Heart left ventricle (tissue), 16 donors: ENCODE data around the gene GRIN2C. TPM values are rescaled to one million over a fixed set of nuclear protein-coding genes. Genes with fewer than 3 reads are reported as not detected.
A peak's percentile ranks its signal among the peaks of the same experiment; 100 is the strongest.

ENCODE experiments used
- ATAC-seq, 4 donors: fragments of 200-7000 bp; cut with Tn5 transposase; one replicate each; pipeline ENCODE4 v1.9.1; 2020 to 2022; ENCODE audit warnings: moderate library complexity in 4 of 4, mild to moderate bottlenecking in 3 of 4, moderate number of reproducible peaks in 1 of 4
- DNase-seq, 5 donors: peaks; one replicate each; pipeline ENCODE4 v3.0.0-alpha.2; 2020
- H3K27ac ChIP-seq, 12 donors: fragments of 200-600 bp; sonication (generic) in 4 of 12; one replicate each; pipeline versions ENCODE4 v1.5.0 to v1.8.0; 2016 to 2022; ENCODE audit warnings: mild to moderate bottlenecking in 2 of 12
- H3K27me3 ChIP-seq, 9 donors: fragments of 200-600 bp; sonication (generic) in 2 of 9; one replicate each; pipeline versions ENCODE4 v1.5.1 to v1.8.0; 2016 to 2022; ENCODE audit warnings: mild to moderate bottlenecking in 3 of 9
- H3K36me3 ChIP-seq, 9 donors: fragments of 200-600 bp; sonication (generic) in 2 of 9; one replicate each; pipeline versions ENCODE4 v1.5.0 to v1.8.0; 2018 to 2022; ENCODE audit warnings: mild to moderate bottlenecking in 2 of 9
- H3K4me1 ChIP-seq, 12 donors: fragments of 200-600 bp; sonication (generic) in 4 of 12; one replicate each; pipeline versions ENCODE4 v1.5.0 to v1.8.0; 2016 to 2022; ENCODE audit warnings: mild to moderate bottlenecking in 3 of 12
- H3K4me3 ChIP-seq, 12 donors: fragments of 200-600 bp; sonication (generic) in 4 of 12; one replicate each; pipeline versions ENCODE4 v1.5.0 to v1.8.0; 2017 to 2022; ENCODE audit warnings: mild to moderate bottlenecking in 9 of 12, moderate library complexity in 4 of 12
- H3K9me3 ChIP-seq, 12 donors: fragments of 200-600 bp; sonication (generic) in 4 of 12; one replicate each; pipeline versions ENCODE4 v1.5.0 to v1.8.0; 2016 to 2022; ENCODE audit warnings: mild to moderate bottlenecking in 1 of 12
- CTCF ChIP-seq, 12 donors: fragments of 200-600 bp; sonication (generic) in 4 of 12; IDR thresholded peaks; one replicate each; pipeline versions ENCODE4 v1.5.0 to v1.8.0; 2018 to 2022; ENCODE audit warnings: antibody characterized with exemption in 12 of 12, mild to moderate bottlenecking in 5 of 12
- POLR2A ChIP-seq, 2 donors: fragments of 450-650 bp; IDR thresholded peaks; one replicate each; pipeline ENCODE4 v1.6.1; 2017; ENCODE audit warnings: antibody characterized with exemption in 2 of 2, mild to moderate bottlenecking in 2 of 2, moderate library complexity in 2 of 2
- WGBS, 4 donors: extraction: QIAGEN DNeasy Blood & Tissue Kit in 2 of 4; methylation state at CpG; one replicate each; pipeline versions ENCODE4 v1.1.5 to v1.1.7; 2013 to 2018; 5-methylcytosine and 5-hydroxymethylcytosine counted together
- intact Hi-C, 10 donors: fragments of 100-400 bp; cut with DNase I; formaldehyde crosslinking; loops; one replicate each; pipeline versions ENCODE4 v1.11.1 to v1.14.2; 2022
- polyA plus RNA-seq, 2 donors: library from polyadenylated mRNA; stranded (reverse); fragments of 200-250 nt; gene quantifications; one replicate each; pipeline ENCODE4 v1.2.3, GENCODE V29; 2013
- total RNA-seq, 9 donors: library from RNA; depleted of rRNA in 2 of 9; stranded (reverse); fragments of >200 nt in 2 of 9; fragmentation: NEBNext Ultra II Directional in 3 of 9; extraction: Animal tissue kit (Norgen Biotek cat#: 25700) in 3 of 9; gene quantifications; one replicate each; pipeline versions ENCODE4 v1.1.0 to v1.2.4, GENCODE V29; 2016 to 2023
- donor health status: ischemic (EF 13 %, LVEDD 7.1; RV severe dilation, severe dysfunction).
- donor health status: healthy with polysubstance abuse.
- donor health status: DM: no; HTN: yes; CAD: no.
- donor health status: DM: no; HTN: no; CAD: no.
- donor health status: ischemic (EF 25% LVEDD 6.9; RV normal size, moderate dysfunction).
- donor health status: ischemic (EF 25% LVEDD 5.7; RV mildly dilated, moderate dysfunction).
- donor health status: healthy.
- donor health status: DM: yes; HTN: yes; CAD: no.
- donor health status: ischemic (EF 35%, LVEDD 5.7; RV mildly dilated, moderate dysfunction).
- donor health status: nonischemic (EF 11% LVEDD 7.7; RV severe dilation, severe dysfunction).
- donor health status: DM: yes; HTN: yes; CAD: no.
- donor health status: PGD.
- donor health status: ischemic (EF 29% LVEDD 5.4; RV normal size, mild dysfunction).
- donor health status: nonischemic (EF 23%, LVEDD 6.1; RV moderate dilation, normal function).

Gene GRIN2C
- total and polyA plus RNA-seq, 11 donors: 0.09 to 3.1 (median 0.40) TPM

GRCh38 chr17:74864297-74864865, 4.7 kb upstream of the GRIN2C start:
- DNase-seq: no peak
- peaks cover 8 to 32% (median 17%) of the 10 kb centered on the region in 12 donors for H3K4me1 ChIP-seq
- H3K36me3 ChIP-seq: peaks cover 0 to 3% (median 0%) of the 10 kb centered on the region in 9 donors
- TF ChIP-seq CTCF (IDR thresholded peaks at IDR 0.05): no peak
- no peak for TF ChIP-seq POLR2A (IDR thresholded peaks at IDR 0.05)
- ATAC-seq: peak in 1 of 4 donors; percentile 4
- peaks cover 16 to 31% (median 23%) of the 10 kb centered on the region in 9 donors for H3K27me3 ChIP-seq
- no peaks in the 10 kb centered on the region for H3K9me3 ChIP-seq
- intact Hi-C loops: loop anchor here in 9 of 10 donors (1.0 to 10.0 kb wide), 6 partner anchors 73 to 210 kb away; no protein-coding TSS in a partner anchor
- H3K4me3 ChIP-seq: no peak overlapping the region
- H3K27ac ChIP-seq: no peak overlapping the region
- WGBS, 4 donors: 89 to 97% (median 94%) methylated on average over 12 to 15 of the region's 15 CpGs

- Histone ChIP-seq H3K4me1 (peaks cover 8 to 36% (median 17%) of the 10 kb centered on the region in 12 donors), H3K27me3 (peaks cover 23 to 38% (median 31%) of the 10 kb centered on the region in 9 donors), H3K36me3 (peaks cover 0 to 3% (median 0%) of the 10 kb centered on the region in 9 donors), H3K4me3 (no peak overlapping the region), H3K27ac (no peak overlapping the region), H3K9me3 (no peaks in the 10 kb centered on the region)
- WGBS, 4 donors: 88 to 92% (median 89%) methylated on average over 19 to 25 of the region's 25 CpGs
- DNase-seq (no peak), ATAC-seq (no peak)
- intact Hi-C loops: loop anchor here in 9 of 10 donors (1.0 to 10.0 kb wide), 7 partner anchors 72 to 209 kb away; no protein-coding TSS in a partner anchor
- TF ChIP-seq POLR2A (IDR thresholded peaks at IDR 0.05): no peak
- no peak for TF ChIP-seq CTCF (IDR thresholded peaks at IDR 0.05)
Observed at GRCh38 chr17:74863420-74864296, 4.0 kb upstream of the GRIN2C start.

GRCh38 chr17:74862919-74863318, 3.2 kb upstream of the GRIN2C start:
- intact Hi-C loops: loop anchor here in 9 of 10 donors (1.0 to 10.0 kb wide), 5 partner anchors 21 to 208 kb away; no protein-coding TSS in a partner anchor
- H3K36me3 ChIP-seq: peaks cover 0 to 3% (median 0%) of the 10 kb centered on the region in 9 donors
- 81 to 94% (median 89%) methylated on average over 2 to 6 of the region's 6 CpGs for WGBS, 4 donors
- no peak for TF ChIP-seq POLR2A (IDR thresholded peaks at IDR 0.05)
- no peak for TF ChIP-seq CTCF (IDR thresholded peaks at IDR 0.05)
- DNase-seq (no peak), ATAC-seq (no peak)
- H3K4me1 ChIP-seq: peaks cover 8 to 36% (median 17%) of the 10 kb centered on the region in 12 donors
- H3K9me3 ChIP-seq: no peaks in the 10 kb centered on the region
- H3K27me3 ChIP-seq: peaks cover 24 to 41% (median 33%) of the 10 kb centered on the region in 9 donors
- H3K27ac ChIP-seq: no peak overlapping the region
- H3K4me3 ChIP-seq: no peak overlapping the region
